PC-3 (cell line): Measurements from ENCODE around the gene C16orf86.

Experiments
- CTCF ChIP-seq: fragments of 300-600 bp; sonication (generic); conservative IDR thresholded peaks from 2 replicates; pipeline ENCODE4 v1.5.1; 2017; ENCODE audit warnings: antibody characterized with exemption, low read depth, mild to moderate bottlenecking, low read length
- EZH2 ChIP-seq: fragments of 300-600 bp; sonication (generic); IDR thresholded peaks from one replicate; pipeline ENCODE4 v1.6.1; 2017; ENCODE audit warnings: antibody characterized with exemption, mild to moderate bottlenecking, low read length; ENCODE audit not compliant: unreplicated experiment

DNA sequence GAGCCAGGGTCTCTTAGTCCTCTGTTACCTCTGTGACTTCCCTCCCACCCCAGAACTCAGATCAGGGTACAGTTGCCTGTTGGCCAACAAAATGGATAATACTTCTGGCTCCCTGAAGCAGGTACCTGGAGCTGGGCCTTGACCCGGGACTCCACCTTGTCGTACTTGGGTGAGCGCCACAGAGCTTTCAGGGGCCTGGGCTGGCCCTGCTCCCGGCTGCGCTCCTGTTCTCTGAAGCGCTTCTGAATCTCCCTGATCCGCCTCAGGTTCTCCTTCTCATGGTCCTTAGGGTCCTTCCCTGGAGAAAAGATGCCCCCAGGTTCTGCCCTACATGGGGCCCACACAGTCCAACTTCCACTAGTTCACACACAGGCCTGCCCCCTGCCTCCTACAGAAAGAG lies 1.7 kb upstream of the C16orf86 start:
- TF ChIP-seq EZH2 (no peak), CTCF (no peak)
